Peyer's patch (tissue), 4 donors: ENCODE results near the gene DNAJB14.

Experiments
- CTCF ChIP-seq, 6 experiments: fragments of 450-650 bp in 4 of 6; fragments of 200-600 bp in 2 of 6; sonication (generic) in 1 of 6; IDR thresholded peaks; one replicate each; pipeline ENCODE4 v1.5.1; 2017 to 2019; ENCODE audit warnings: antibody characterized with exemption in 6 of 6, mild to moderate bottlenecking in 3 of 6, moderate library complexity in 1 of 6
- POLR2A ChIP-seq, 2 donors: fragments of 450-650 bp; IDR thresholded peaks; one replicate each; pipeline ENCODE4 v1.5.1; 2017; ENCODE audit warnings: antibody characterized with exemption in 2 of 2, mild to moderate bottlenecking in 2 of 2, moderate library complexity in 2 of 2

- TF ChIP-seq POLR2A (IDR thresholded peaks at IDR 0.05), result no peak
- no peak for TF ChIP-seq CTCF (IDR thresholded peaks at IDR 0.05)
Measured at GRCh38 chr4:99853999-99854398, 92.4 kb downstream of the DNAJB14 start.
